ENCODE results near the gene DAND5.

Gene DAND5

GRCh38 chr19:12991296-12991695 is 21.9 kb downstream of the DAND5 start:
- ATAC-seq, result no peak

GRCh38 chr19:12992729-12993128 is 23.4 kb downstream of the DAND5 start:
- H3K27ac Mint-ChIP-seq, result no peak overlapping the region
- no peak for ATAC-seq
- no peak overlapping the region for H3K4me3 Mint-ChIP-seq

More at GRCh38 chr19:12991296-12991695, 21.9 kb downstream of the DAND5 start:
- H3K4me3 Mint-ChIP-seq, result no peak overlapping the region
- no peaks in the 10 kb centered on the region for H3K27me3 Mint-ChIP-seq
- H3K36me3 Mint-ChIP-seq, result no peaks in the 10 kb centered on the region
- no peaks in the 10 kb centered on the region for H3K9me3 Mint-ChIP-seq
- H3K27ac Mint-ChIP-seq, result no peak overlapping the region
- H3K4me1 Mint-ChIP-seq, result peaks cover 11% of the 10 kb centered on the region

GRCh38 chr19:12993562-12993961 is 24.2 kb downstream of the DAND5 start:
- no peaks in the 10 kb centered on the region for H3K9me3 Mint-ChIP-seq
- ATAC-seq, result no peak
- peaks cover 14% of the 10 kb centered on the region for H3K27me3 Mint-ChIP-seq
- H3K36me3 Mint-ChIP-seq, result no peaks in the 10 kb centered on the region
- H3K27ac Mint-ChIP-seq, result no peak overlapping the region
- H3K4me3 Mint-ChIP-seq, result no peak overlapping the region
- peaks cover 11% of the 10 kb centered on the region for H3K4me1 Mint-ChIP-seq

More at GRCh38 chr19:12992729-12993128, 23.4 kb downstream of the DAND5 start:
- peaks cover 11% of the 10 kb centered on the region for H3K4me1 Mint-ChIP-seq
- H3K9me3 Mint-ChIP-seq, result no peaks in the 10 kb centered on the region
- H3K27me3 Mint-ChIP-seq, result peaks cover 6% of the 10 kb centered on the region
- H3K36me3 Mint-ChIP-seq, result no peaks in the 10 kb centered on the region

GRCh38 chr19:12994701-12995595 is 25.6 kb downstream of the DAND5 start, which contains the start of gene NFIX:
NFIX (plus strand) TSS chr19:12995475; CDS start chr19:12995838, 363 bp downstream.
- Mint-ChIP-seq H3K4me1 (peaks cover 11% of the 10 kb centered on the region), H3K27me3 (peaks cover 14% of the 10 kb centered on the region), H3K36me3 (no peaks in the 10 kb centered on the region), H3K27ac (peak within 1 kb of the TSS; percentile 65), H3K4me3 (peak within 1 kb of the TSS; percentile 83), H3K9me3 (no peaks in the 10 kb centered on the region)
- ATAC-seq, result peak; percentile 40

GRCh38 chr19:12995596-12996405 is 26.4 kb downstream of the DAND5 start:
- Mint-ChIP-seq H3K4me1 (peaks cover 11% of the 10 kb centered on the region), H3K27ac (no peak overlapping the region), H3K27me3 (peaks cover 14% of the 10 kb centered on the region), H3K4me3 (peak overlapping the region; percentile 83), H3K9me3 (no peaks in the 10 kb centered on the region), H3K36me3 (no peaks in the 10 kb centered on the region)
- ATAC-seq, result peak; percentile 49

- H3K27me3 Mint-ChIP-seq, result peaks cover 14% of the 10 kb centered on the region
- peaks cover 11% of the 10 kb centered on the region for H3K4me1 Mint-ChIP-seq
- no peak overlapping the region for H3K4me3 Mint-ChIP-seq
- no peaks in the 10 kb centered on the region for H3K36me3 Mint-ChIP-seq
- no peak overlapping the region for H3K27ac Mint-ChIP-seq
- H3K9me3 Mint-ChIP-seq, result no peaks in the 10 kb centered on the region
- no peak for ATAC-seq
Measured at GRCh38 chr19:12996406-12997094, 27.2 kb downstream of the DAND5 start.

- H3K4me1 Mint-ChIP-seq, result peaks cover 11% of the 10 kb centered on the region
- no peaks in the 10 kb centered on the region for H3K9me3 Mint-ChIP-seq
- H3K27ac Mint-ChIP-seq, result no peak overlapping the region
- no peak for ATAC-seq
- H3K4me3 Mint-ChIP-seq, result no peak overlapping the region
- peaks cover 14% of the 10 kb centered on the region for H3K27me3 Mint-ChIP-seq
- no peaks in the 10 kb centered on the region for H3K36me3 Mint-ChIP-seq
Measured at GRCh38 chr19:12997179-12997966, 28.0 kb downstream of the DAND5 start.

- no peak overlapping the region for H3K27ac Mint-ChIP-seq
- H3K4me1 Mint-ChIP-seq, result peaks cover 11% of the 10 kb centered on the region
- H3K4me3 Mint-ChIP-seq, result peak overlapping the region; percentile 9
- H3K27me3 Mint-ChIP-seq, result peaks cover 14% of the 10 kb centered on the region
- ATAC-seq, result no peak
- H3K9me3 Mint-ChIP-seq, result no peaks in the 10 kb centered on the region
- H3K36me3 Mint-ChIP-seq, result no peaks in the 10 kb centered on the region
Measured at GRCh38 chr19:12997967-12998940, 28.9 kb downstream of the DAND5 start.

GRCh38 chr19:13001166-13001501 is 31.8 kb downstream of the DAND5 start:
- no peaks in the 10 kb centered on the region for H3K9me3 Mint-ChIP-seq
- H3K4me1 Mint-ChIP-seq, result peaks cover under 1% of the 10 kb centered on the region
- H3K36me3 Mint-ChIP-seq, result no peaks in the 10 kb centered on the region
- no peak overlapping the region for H3K27ac Mint-ChIP-seq
- peaks cover 40% of the 10 kb centered on the region for H3K27me3 Mint-ChIP-seq
- H3K4me3 Mint-ChIP-seq, result no peak overlapping the region
- ATAC-seq, result no peak

- H3K27ac Mint-ChIP-seq, result no peak overlapping the region
- peaks cover 41% of the 10 kb centered on the region for H3K27me3 Mint-ChIP-seq
- H3K36me3 Mint-ChIP-seq, result no peaks in the 10 kb centered on the region
- no peak overlapping the region for H3K4me3 Mint-ChIP-seq
- H3K9me3 Mint-ChIP-seq, result no peaks in the 10 kb centered on the region
- H3K4me1 Mint-ChIP-seq, result no peaks in the 10 kb centered on the region
- ATAC-seq, result no peak
Measured at GRCh38 chr19:13001502-13002165, 32.3 kb downstream of the DAND5 start.

GRCh38 chr19:13002166-13002898 is 33.0 kb downstream of the DAND5 start:
- ATAC-seq, result peak; percentile 35
- H3K27me3 Mint-ChIP-seq, result peaks cover 38% of the 10 kb centered on the region

GRCh38 chr19:13003081-13003480 is 33.7 kb downstream of the DAND5 start:
- H3K4me1 Mint-ChIP-seq, result no peaks in the 10 kb centered on the region
- H3K27me3 Mint-ChIP-seq, result peaks cover 33% of the 10 kb centered on the region
- no peak overlapping the region for H3K4me3 Mint-ChIP-seq
- ATAC-seq, result no peak
- no peak overlapping the region for H3K27ac Mint-ChIP-seq
- no peaks in the 10 kb centered on the region for H3K9me3 Mint-ChIP-seq
- no peaks in the 10 kb centered on the region for H3K36me3 Mint-ChIP-seq

More at GRCh38 chr19:13002166-13002898, 33.0 kb downstream of the DAND5 start:
- Mint-ChIP-seq H3K9me3 (no peaks in the 10 kb centered on the region), H3K27ac (no peak overlapping the region), H3K4me3 (no peak overlapping the region), H3K36me3 (no peaks in the 10 kb centered on the region), H3K4me1 (no peaks in the 10 kb centered on the region)

GRCh38 chr19:13004273-13004672 is 34.9 kb downstream of the DAND5 start:
- Mint-ChIP-seq H3K27ac (no peak overlapping the region), H3K9me3 (no peaks in the 10 kb centered on the region), H3K4me3 (no peak overlapping the region), H3K36me3 (no peaks in the 10 kb centered on the region), H3K4me1 (no peaks in the 10 kb centered on the region), H3K27me3 (peaks cover 41% of the 10 kb centered on the region)
- no peak for ATAC-seq
